HG02588 (cell line): ENCODE measurements around the gene ALCAM.

Experiments used
- ATAC-seq: cut with Tn5 transposase; IDR thresholded peaks from one replicate; pipeline ENCODE4 v1.9.1; 2021; ENCODE audit warnings: mild to moderate bottlenecking, moderate library complexity; ENCODE audit not compliant: unreplicated experiment

The ALCAM gene

DNA sequence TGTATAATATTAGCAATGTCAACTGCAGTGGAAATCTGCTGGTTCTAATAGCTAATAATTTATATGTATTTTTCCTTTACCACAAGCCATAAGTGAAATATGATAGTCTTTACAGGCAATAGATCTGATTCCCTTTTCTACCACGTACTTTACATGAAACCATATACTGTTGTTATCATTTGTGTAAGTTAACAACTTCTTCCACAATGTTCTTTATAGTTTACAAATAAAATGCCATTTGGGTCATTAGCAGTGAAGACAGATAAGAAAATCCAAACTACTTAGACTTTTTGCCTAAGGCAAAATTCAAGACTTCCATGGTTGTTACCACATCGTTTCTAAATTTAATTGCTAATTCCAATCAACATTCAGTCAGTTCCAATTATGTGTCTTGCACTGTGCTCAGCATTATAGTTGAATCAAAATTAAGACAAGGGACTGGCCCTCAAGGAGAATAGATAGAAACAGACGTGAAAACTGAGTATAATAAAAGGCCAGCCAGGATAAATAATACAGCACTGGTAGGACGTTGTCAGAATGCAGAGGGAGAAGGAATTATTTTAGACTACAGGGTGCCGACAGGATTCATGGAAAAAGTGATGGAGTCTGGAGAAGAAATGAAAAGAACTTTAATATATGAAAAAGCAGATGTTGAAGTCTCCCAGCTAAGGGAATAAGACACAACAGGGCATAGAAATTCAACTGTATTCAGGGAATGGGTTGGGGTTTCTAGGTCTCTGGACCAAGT, 249.8 kb downstream of the ALCAM start:
- ATAC-seq = no peak

DNA sequence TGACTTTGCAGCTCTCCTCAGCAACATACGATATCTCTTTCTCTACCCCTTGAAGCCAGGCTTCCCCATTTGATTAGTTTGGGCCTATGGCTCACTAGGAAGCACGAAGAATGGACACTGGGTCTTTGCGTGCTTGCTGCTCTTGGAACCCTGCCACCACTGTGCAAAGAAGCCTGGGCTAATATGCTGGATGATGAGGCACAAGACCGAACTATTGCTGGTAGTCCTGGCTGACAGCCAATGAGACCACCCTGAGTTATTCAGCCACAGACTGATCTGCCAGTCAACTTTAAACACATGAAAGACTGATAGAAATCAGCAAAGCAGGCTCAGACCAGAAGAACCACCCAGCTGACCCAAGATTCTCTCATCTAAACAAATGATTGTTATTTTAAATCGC, 251.8 kb downstream of the ALCAM start:
- no peak for ATAC-seq

- no peak for ATAC-seq
Measured at GRCh38 chr3:105619651-105620050, 252.9 kb downstream of the ALCAM start.

DNA sequence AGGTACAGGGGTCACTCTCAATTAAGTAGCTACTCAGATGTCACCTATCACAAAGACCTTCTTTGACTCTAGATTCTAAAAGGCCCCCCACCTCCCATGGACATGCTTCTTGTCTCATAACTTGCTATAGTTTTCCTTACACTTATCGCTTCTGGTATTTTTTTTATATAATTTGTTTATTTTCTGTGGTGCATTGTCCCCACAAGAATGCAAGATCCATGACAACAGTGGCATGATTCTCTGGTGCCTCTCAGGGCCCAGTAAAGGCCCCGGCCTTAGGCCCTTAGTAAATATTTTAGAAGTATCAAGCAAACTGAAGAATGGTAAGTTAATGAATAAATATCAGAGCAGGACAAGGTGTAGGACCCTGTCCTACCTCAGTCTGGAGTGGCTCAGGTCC, 253.5 kb downstream of the ALCAM start:
- ATAC-seq = no peak

DNA sequence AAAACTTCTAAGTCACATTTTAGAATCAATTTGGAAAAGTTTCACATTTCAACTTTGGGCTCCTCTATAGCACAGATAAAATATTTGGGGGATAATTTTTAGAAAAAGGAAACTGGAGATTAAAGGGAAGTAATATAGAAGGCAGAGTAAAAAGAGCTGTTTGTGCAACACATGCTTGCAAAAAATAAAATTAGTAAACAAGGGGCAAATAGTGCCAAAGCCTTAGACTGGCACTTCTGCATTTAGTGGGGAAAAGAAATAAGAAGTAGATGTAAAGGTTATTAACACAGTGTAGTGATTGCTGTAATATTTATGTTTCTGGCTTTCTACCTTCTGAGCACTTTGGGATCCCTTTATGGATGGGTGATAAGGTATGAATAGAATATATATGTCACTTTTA, 255.5 kb downstream of the ALCAM start:
- ATAC-seq = no peak
